Endodermal cell (in vitro differentiated cells): ENCODE data around the gene RAD54L2. TPM values are rescaled to one million over a fixed set of nuclear protein-coding genes. Genes with fewer than 3 reads are reported as not detected.
"Not testable (repeated sequence)": the region's sequence is repeated elsewhere in the genome, so short reads cannot be mapped to it uniquely, and the experiment has no call there.

Experiments used
- DNase-seq: peaks from one replicate; pipeline ENCODE4 v3.0.0-alpha.2; 2017
- H3K27ac ChIP-seq: 2 replicates; pipeline ENCODE4 v1.5.1; 2013; ENCODE audit warnings: mild to moderate bottlenecking, low read depth, low read length, moderate library complexity
- H3K27me3 ChIP-seq: 2 replicates; pipeline ENCODE4 v1.6.1; 2013; ENCODE audit warnings: mild to moderate bottlenecking, low read length, moderate library complexity; ENCODE audit not compliant: insufficient read depth, control insufficient read depth, poor library complexity, severe bottlenecking
- H3K36me3 ChIP-seq: 2 replicates; pipeline ENCODE4 v1.7.0; 2013; ENCODE audit warnings: mild to moderate bottlenecking, low read length, moderate library complexity; ENCODE audit not compliant: control insufficient read depth, insufficient read depth
- H3K4me1 ChIP-seq: one replicate; pipeline ENCODE4 v1.7.0; 2013; ENCODE audit warnings: low read length; ENCODE audit not compliant: control insufficient read depth, insufficient read depth
- H3K4me3 ChIP-seq: 2 replicates; pipeline ENCODE4 v1.5.1; 2013; ENCODE audit warnings: mild to moderate bottlenecking, low read length, moderate library complexity
- H3K9ac ChIP-seq: 2 replicates; pipeline ENCODE4 v1.6.1; 2013; ENCODE audit warnings: mild to moderate bottlenecking, low read length, moderate library complexity; ENCODE audit not compliant: poor library complexity, severe bottlenecking; ENCODE audit errors: extremely low read depth
- H3K9me3 ChIP-seq: 2 replicates; pipeline ENCODE4 v1.6.1; 2013; ENCODE audit warnings: mild to moderate bottlenecking, low read length, moderate library complexity; ENCODE audit not compliant: control insufficient read depth
- H3K27ac Mint-ChIP-seq: 2 replicates; pipeline ENCODE4 v1.8.0; 2020; ENCODE audit warnings: mixed read lengths
- H3K27me3 Mint-ChIP-seq: 2 replicates; pipeline ENCODE4 v1.8.0; 2021; ENCODE audit warnings: mild to moderate bottlenecking, mixed read lengths; ENCODE audit not compliant: insufficient read depth
- H3K36me3 Mint-ChIP-seq: 2 replicates; pipeline ENCODE4 v1.8.0; 2020; ENCODE audit warnings: low read depth, mixed read lengths
- H3K4me1 Mint-ChIP-seq: 2 replicates; pipeline ENCODE4 v1.8.0; 2020; ENCODE audit warnings: mixed read lengths
- H3K4me3 Mint-ChIP-seq: 2 replicates; pipeline ENCODE4 v1.8.0; 2020; ENCODE audit warnings: mild to moderate bottlenecking, moderate library complexity, mixed read lengths
- H3K9me3 Mint-ChIP-seq: 2 replicates; pipeline ENCODE4 v1.8.0; 2020; ENCODE audit warnings: mild to moderate bottlenecking, mixed read lengths
- CTCF ChIP-seq: fragments of 200-600 bp; sonication (generic); conservative IDR thresholded peaks from 2 replicates; pipeline ENCODE4 v1.5.0; 2021; ENCODE audit warnings: antibody characterized with exemption, mild to moderate bottlenecking
- WGBS, 2 experiments: methylation state at CpG; one replicate each; pipeline versions ENCODE4 v1.1.5 to v1.1.7; 2013; ENCODE audit warnings: missing lambda C conversion rate in 2 of 2, mixed read lengths in 1 of 2; ENCODE audit not compliant: insufficient coverage in 1 of 2, insufficient read length in 1 of 2; 5-methylcytosine and 5-hydroxymethylcytosine counted together
- total RNA-seq, 2 donors: library from RNA; stranded (reverse); fragmentation: NEBNext Ultra II Directional in 1 of 2; extraction: Animal tissue kit (Norgen Biotek cat#: 25700) in 1 of 2; gene quantifications; 2 replicates in 1 of 2; 3 replicates in 1 of 2; pipeline ENCODE4 v1.2.1, GENCODE V29; 2021

Gene RAD54L2
- total RNA-seq, 2 donors from 2014 or later: 54.1 to 56.4 TPM

GRCh38 chr3:51530485-51530884 lies 8.0 kb upstream of the RAD54L2 start:
- TF ChIP-seq CTCF: no peak
- Histone ChIP-seq H3K4me3 (no peak overlapping the region), H3K9ac (no peak overlapping the region), H3K36me3 (no peaks in the 10 kb centered on the region), H3K27me3 (peaks cover 6% of the 10 kb centered on the region), H3K9me3 (no peaks in the 10 kb centered on the region), H3K27ac (no peak overlapping the region), H3K4me1 (no peaks in the 10 kb centered on the region)
- Mint-ChIP-seq H3K9me3 (no peaks in the 10 kb centered on the region), H3K4me3 (no peak overlapping the region), H3K4me1 (no peaks in the 10 kb centered on the region), H3K36me3 (no peaks in the 10 kb centered on the region), H3K27me3 (peaks cover 6% of the 10 kb centered on the region), H3K27ac (no peak overlapping the region)
- DNase-seq: no peak
- 93 to 98% methylated on average over 6 to 7 of the region's 7 CpGs for WGBS, 2 experiments

- H3K27me3 Mint-ChIP-seq: peaks cover 4% of the 10 kb centered on the region
- Histone ChIP-seq H3K36me3 (no peaks in the 10 kb centered on the region), H3K9me3 (no peaks in the 10 kb centered on the region), H3K4me1 (no peaks in the 10 kb centered on the region), H3K9ac (no peak overlapping the region), H3K27me3 (no peaks in the 10 kb centered on the region), H3K27ac (no peak overlapping the region), H3K4me3 (no peak overlapping the region)
- H3K36me3 Mint-ChIP-seq: no peaks in the 10 kb centered on the region
- WGBS, 2 experiments: 70 to 86% methylated on average over 2 to 7 of the region's 7 CpGs
- DNase-seq: no peak
- no peak overlapping the region for H3K27ac Mint-ChIP-seq
- H3K4me1 Mint-ChIP-seq: peaks cover 11% of the 10 kb centered on the region
- no peak overlapping the region for H3K4me3 Mint-ChIP-seq
- H3K9me3 Mint-ChIP-seq: no peaks in the 10 kb centered on the region
- no peak for TF ChIP-seq CTCF
Observed at GRCh38 chr3:51535146-51536019, 3.1 kb upstream of the RAD54L2 start.

- Histone ChIP-seq H3K9ac (peak overlapping the region; percentile 93), H3K36me3 (peaks cover 11% of the 10 kb centered on the region), H3K4me3 (peak overlapping the region; percentile 86)
- not testable (repeated sequence) for H3K27me3 Mint-ChIP-seq, DNase-seq, H3K4me1 ChIP-seq, H3K27ac ChIP-seq, H3K27me3 ChIP-seq, H3K9me3 Mint-ChIP-seq, H3K9me3 ChIP-seq
- WGBS, 2 experiments: 92 to 98% methylated on average over 8 to 12 of the region's 16 CpGs
- Mint-ChIP-seq H3K27ac (peak overlapping the region; percentile 90), H3K4me3 (peak overlapping the region; percentile 93), H3K4me1 (peaks cover 19% of the 10 kb centered on the region), H3K36me3 (peaks cover 16% of the 10 kb centered on the region)
Observed at GRCh38 chr3:51537631-51538030, 888 bp upstream of the RAD54L2 start.
